A549 (cell line): ENCODE data around the gene C1R. TPM values are rescaled to one million over a fixed set of nuclear protein-coding genes. Genes with fewer than 3 reads are reported as not detected.

ENCODE experiments used
- ATAC-seq, 2 experiments: fragments of 200-7000 bp in 1 of 2; fragments of >200 bp in 1 of 2; cut with Nextera tagmentation in 1 of 2; cut with Tn5 transposase in 1 of 2; 3 replicates each; pipeline versions ENCODE4 v1.8.0 to v1.9.1; 2018 to 2020; ENCODE audit warnings: mild to moderate bottlenecking in 1 of 2, moderate library complexity in 1 of 2
- CTCF ChIA-PET: fragments of 300-600 bp; sonication (Branson Sonifier 250); formaldehyde crosslinking; extraction: SDS; loops from one replicate; lab custom pipeline; 2021; ENCODE audit warnings: antibody characterized with exemption, inconsistent platforms; lab: Yijun Ruan, JAX
- POLR2A ChIA-PET: fragments of 350-600 bp; formaldehyde crosslinking; extraction: SDS; loops from one replicate; lab custom pipeline; 2021; ENCODE audit warnings: antibody characterized with exemption, inconsistent platforms; lab: Yijun Ruan, JAX
- DNase-seq, 2 experiments: peaks; one replicate each; pipeline versions ENCODE4 v3.0.0 to v3.0.0-alpha.2; 2011 to 2016; ENCODE audit warnings: low read depth in 1 of 2, low spot score in 1 of 2
- FAIRE-seq: peaks from 2 replicates; lab custom pipeline; 2011; peaks lifted over from hg19 to GRCh38; lab: Jason Lieb, UNC
- H3K27ac ChIP-seq, 2 experiments: fragments of >200 bp; sonication (Bioruptor Twin); formaldehyde crosslinking; 3 replicates each; pipeline ENCODE4 v1.5.1; 2016 to 2017
- H3K4me1 ChIP-seq: fragments of >200 bp; sonication (Bioruptor Twin); formaldehyde crosslinking; 3 replicates; pipeline ENCODE4 v1.6.1; 2016
- H3K4me2 ChIP-seq: fragments of >200 bp; sonication (Bioruptor Twin); formaldehyde crosslinking; 3 replicates; pipeline ENCODE4 v1.6.1; 2016
- H3K4me3 ChIP-seq: fragments of >200 bp; sonication (Bioruptor Twin); formaldehyde crosslinking; 3 replicates; pipeline ENCODE4 v1.5.1; 2016
- H3K9me3 ChIP-seq: fragments of >200 bp; sonication (Bioruptor Twin); formaldehyde crosslinking; 3 replicates; pipeline ENCODE4 v1.6.1; 2016
- BHLHE40 ChIP-seq: IDR thresholded peaks from 2 replicates; pipeline ENCODE4 v1.6.1; 2012; ENCODE audit warnings: low read depth, low read length, inconsistent platforms
- CBX8 ChIP-seq: fragments of 200-600 bp; sonication (generic); IDR thresholded peaks from 2 replicates; pipeline ENCODE4 v1.6.1; 2016
- CHD2 ChIP-seq: fragments of 150-350 bp; IDR thresholded peaks from 2 replicates; pipeline ENCODE4 v1.6.1; 2014; ENCODE audit warnings: low read length; ENCODE audit not compliant: partially characterized antibody
- CHD4 ChIP-seq: fragments of 200-600 bp; sonication (generic); IDR thresholded peaks from 2 replicates; pipeline ENCODE4 v1.6.1; 2016; ENCODE audit warnings: antibody characterized with exemption, mild to moderate bottlenecking, borderline replicate concordance
- FOXS1 ChIP-seq: fragments of 250-450 bp; sonication (Bioruptor Pico); IDR thresholded peaks from 2 replicates; pipeline ENCODE4 v1.5.0; 2020; ENCODE audit warnings: mild to moderate bottlenecking, moderate library complexity
- HEYL ChIP-seq: fragments of 250-450 bp; sonication (Bioruptor Pico); IDR thresholded peaks from 2 replicates; pipeline ENCODE4 v1.8.0; 2021; ENCODE audit warnings: mild to moderate bottlenecking, moderate library complexity
- HOXA7 ChIP-seq: fragments of 250-450 bp; sonication (Bioruptor Pico); IDR thresholded peaks from 2 replicates; pipeline ENCODE4 v1.5.0; 2020; ENCODE audit warnings: mild to moderate bottlenecking, moderate library complexity
- HOXB5 ChIP-seq: fragments of 250-450 bp; sonication (Bioruptor Pico); IDR thresholded peaks from 2 replicates; pipeline ENCODE4 v1.5.0; 2020; ENCODE audit warnings: mild to moderate bottlenecking, moderate library complexity
- JUNB ChIP-seq: fragments of >200 bp; sonication (Bioruptor Twin); formaldehyde crosslinking; IDR thresholded peaks from 2 replicates; pipeline ENCODE4 v1.6.1; 2016
- KDM5A ChIP-seq: fragments of 200-600 bp; sonication (generic); IDR thresholded peaks from 2 replicates; pipeline ENCODE4 v1.6.1; 2016; ENCODE audit warnings: antibody characterized with exemption, mild to moderate bottlenecking
- MYC ChIP-seq: IDR thresholded peaks from 2 replicates; pipeline ENCODE4 v1.6.1; 2012; ENCODE audit warnings: mild to moderate bottlenecking, inconsistent platforms, low read length, improper control_type of control experiment, borderline replicate concordance
- NPAS2 ChIP-seq: fragments of 250-450 bp; sonication (Bioruptor Pico); IDR thresholded peaks from 2 replicates; pipeline ENCODE4 v1.8.0; 2022; ENCODE audit warnings: mild to moderate bottlenecking, moderate library complexity, borderline replicate concordance
- NR3C1 ChIP-seq: fragments of >200 bp; sonication (Bioruptor Twin); formaldehyde crosslinking; IDR thresholded peaks from 3 replicates; pipeline ENCODE4 v1.6.1; 2017
- PHF8 ChIP-seq: fragments of 200-600 bp; sonication (generic); IDR thresholded peaks from 2 replicates; pipeline ENCODE4 v1.6.1; 2016; ENCODE audit warnings: low read depth, mild to moderate bottlenecking, antibody characterized with exemption, moderate library complexity, borderline replicate concordance
- RAD21 ChIP-seq, 2 experiments: fragments of >200 bp in 1 of 2; sonication (Bioruptor Twin) in 1 of 2; formaldehyde crosslinking in 1 of 2; IDR thresholded peaks in 1 of 2; conservative IDR thresholded peaks in 1 of 2; 2 replicates in 1 of 2; 3 replicates in 1 of 2; pipeline ENCODE4 v1.6.1; 2012 to 2018; ENCODE audit warnings: inconsistent platforms in 1 of 2
- RARB ChIP-seq: fragments of 250-450 bp; sonication (Bioruptor Pico); IDR thresholded peaks from 2 replicates; pipeline ENCODE4 v1.8.0; 2021; ENCODE audit warnings: mild to moderate bottlenecking, moderate library complexity
- RCOR1 ChIP-seq: fragments of 150-350 bp; IDR thresholded peaks from 2 replicates; pipeline ENCODE4 v1.6.1; 2014; ENCODE audit warnings: antibody characterized with exemption, low read length, low read depth
- RFX5 ChIP-seq: fragments of 450-650 bp; IDR thresholded peaks from 2 replicates; pipeline ENCODE4 v1.7.1; 2014; ENCODE audit warnings: antibody characterized with exemption, mild to moderate bottlenecking, moderate library complexity
- RNF2 ChIP-seq: fragments of 200-600 bp; sonication (generic); IDR thresholded peaks from 2 replicates; pipeline ENCODE4 v1.6.1; 2016; ENCODE audit warnings: low read depth, mild to moderate bottlenecking, antibody characterized with exemption, moderate library complexity, borderline replicate concordance
- ZNF302 ChIP-seq: fragments of 250-450 bp; sonication (Bioruptor Pico); IDR thresholded peaks from 2 replicates; pipeline ENCODE4 v1.9.0; 2021; ENCODE audit warnings: inconsistent platforms, mild to moderate bottlenecking, moderate library complexity
- WGBS: methylation state at CpG from one replicate; pipeline ENCODE4 v1.1.6; 2017; ENCODE audit errors: missing lambda C conversion rate; 5-methylcytosine and 5-hydroxymethylcytosine counted together
- polyA plus RNA-seq, 4 experiments: library from polyadenylated mRNA; depleted of rRNA in 3 of 4; stranded (reverse); fragments of >200 nt; fragmentation: RNase III in 1 of 4; extraction: RNeasy Plus Mini Kit Qiagen cat#74134 plus additional on column Dnase treatment in 1 of 4; gene quantifications; 2 replicates in 3 of 4; 3 replicates in 1 of 4; pipeline ENCODE4 v1.2.3, GENCODE V29; 2011 to 2017
- TF ChIP-seq, protein P1 (sequence below): IDR thresholded peaks from 2 replicates; pipeline ENCODE4 v1.6.1; 2012
- TF ChIP-seq, protein P2 (sequence below): fragments of 250-450 bp; sonication (Bioruptor Pico); IDR thresholded peaks from 2 replicates; pipeline ENCODE4 v1.5.0; 2021; ENCODE audit warnings: mild to moderate bottlenecking, moderate library complexity, borderline replicate concordance
- TF ChIP-seq, protein P3 (sequence below): fragments of 200-600 bp; sonication (generic); IDR thresholded peaks from 2 replicates; pipeline ENCODE4 v1.6.1; 2016; ENCODE audit warnings: antibody characterized with exemption, mild to moderate bottlenecking, moderate library complexity
- TF ChIP-seq, protein P4 (sequence below): fragments of 450-650 bp; IDR thresholded peaks from 2 replicates; pipeline ENCODE4 v1.6.1; 2014; ENCODE audit warnings: antibody characterized with exemption
- TF ChIP-seq, protein P5 (sequence below): fragments of 250-450 bp; sonication (Bioruptor Pico); IDR thresholded peaks from 2 replicates; pipeline ENCODE4 v1.5.0; 2020; ENCODE audit warnings: low read depth, mild to moderate bottlenecking, moderate library complexity
- TF ChIP-seq, protein P6 (sequence below): IDR thresholded peaks from 2 replicates; pipeline ENCODE4 v1.6.1; 2012

The C1R gene
- polyA plus RNA-seq, 2 of the 4 experiments (the other 2 are of a cell fraction), result 31.4 to 36.0 TPM

DNA sequence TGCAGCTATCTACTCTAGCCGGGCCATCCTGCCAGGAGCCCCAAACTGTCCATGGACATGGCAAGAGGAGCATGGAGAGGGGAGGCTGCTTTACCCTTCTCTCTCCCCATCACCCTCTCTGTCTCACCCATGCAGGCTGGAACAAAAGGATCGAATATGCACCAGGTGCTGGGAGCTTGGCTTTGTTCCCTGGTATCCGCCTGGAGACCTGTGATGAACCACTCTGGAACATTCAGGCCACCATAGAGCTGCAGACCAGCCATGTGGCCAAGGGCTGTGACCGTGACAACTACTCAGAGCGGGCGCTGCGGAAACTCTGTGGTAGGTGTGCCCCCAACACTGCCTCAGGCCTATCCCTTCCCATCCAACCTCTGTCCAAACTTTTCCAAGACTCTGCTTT, 43.8 kb upstream of the C1R start:
- POLR2A ChIA-PET, result no interaction called here
- no peak for DNase-seq
- CTCF ChIA-PET, result interaction anchor here (1.0 to 2.1 kb wide), 4 partner anchors 9 to 171 kb away, joined by 3 to 12 read pairs (median 4); no protein-coding TSS in a partner anchor
- no peaks in the 10 kb centered on the region for H3K9me3 ChIP-seq
- TF ChIP-seq BHLHE40 (no peak), HOXA7 (no peak), CBX8 (no peak), HEYL (CRISPR knock-in tag) (no peak), RAD21 (conservative IDR thresholded peaks at IDR 0.05 in 1 of 2, IDR thresholded peaks at IDR 0.05 in 1 of 2) (no peak), JUNB (no peak), KDM5A (no peak), RARB (CRISPR knock-in tag) (no peak), RCOR1 (no peak), RFX5 (no peak), RNF2 (no peak), PHF8 (no peak), ZNF302 (CRISPR knock-in tag) (no peak), CHD2 (no peak), FOXS1 (no peak)
- TF ChIP-seq, protein P1, sequence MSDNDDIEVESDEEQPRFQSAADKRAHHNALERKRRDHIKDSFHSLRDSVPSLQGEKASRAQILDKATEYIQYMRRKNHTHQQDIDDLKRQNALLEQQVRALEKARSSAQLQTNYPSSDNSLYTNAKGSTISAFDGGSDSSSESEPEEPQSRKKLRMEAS, result no peak
- TF ChIP-seq, protein P2, sequence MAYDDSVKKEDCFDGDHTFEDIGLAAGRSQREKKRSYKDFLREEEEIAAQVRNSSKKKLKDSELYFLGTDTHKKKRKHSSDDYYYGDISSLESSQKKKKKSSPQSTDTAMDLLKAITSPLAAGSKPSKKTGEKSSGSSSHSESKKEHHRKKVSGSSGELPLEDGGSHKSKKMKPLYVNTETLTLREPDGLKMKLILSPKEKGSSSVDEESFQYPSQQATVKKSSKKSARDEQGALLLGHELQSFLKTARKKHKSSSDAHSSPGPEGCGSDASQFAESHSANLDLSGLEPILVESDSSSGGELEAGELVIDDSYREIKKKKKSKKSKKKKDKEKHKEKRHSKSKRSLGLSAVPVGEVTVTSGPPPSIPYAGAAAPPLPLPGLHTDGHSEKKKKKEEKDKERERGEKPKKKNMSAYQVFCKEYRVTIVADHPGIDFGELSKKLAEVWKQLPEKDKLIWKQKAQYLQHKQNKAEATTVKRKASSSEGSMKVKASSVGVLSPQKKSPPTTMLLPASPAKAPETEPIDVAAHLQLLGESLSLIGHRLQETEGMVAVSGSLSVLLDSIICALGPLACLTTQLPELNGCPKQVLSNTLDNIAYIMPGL, result no peak
- TF ChIP-seq, protein P3, sequence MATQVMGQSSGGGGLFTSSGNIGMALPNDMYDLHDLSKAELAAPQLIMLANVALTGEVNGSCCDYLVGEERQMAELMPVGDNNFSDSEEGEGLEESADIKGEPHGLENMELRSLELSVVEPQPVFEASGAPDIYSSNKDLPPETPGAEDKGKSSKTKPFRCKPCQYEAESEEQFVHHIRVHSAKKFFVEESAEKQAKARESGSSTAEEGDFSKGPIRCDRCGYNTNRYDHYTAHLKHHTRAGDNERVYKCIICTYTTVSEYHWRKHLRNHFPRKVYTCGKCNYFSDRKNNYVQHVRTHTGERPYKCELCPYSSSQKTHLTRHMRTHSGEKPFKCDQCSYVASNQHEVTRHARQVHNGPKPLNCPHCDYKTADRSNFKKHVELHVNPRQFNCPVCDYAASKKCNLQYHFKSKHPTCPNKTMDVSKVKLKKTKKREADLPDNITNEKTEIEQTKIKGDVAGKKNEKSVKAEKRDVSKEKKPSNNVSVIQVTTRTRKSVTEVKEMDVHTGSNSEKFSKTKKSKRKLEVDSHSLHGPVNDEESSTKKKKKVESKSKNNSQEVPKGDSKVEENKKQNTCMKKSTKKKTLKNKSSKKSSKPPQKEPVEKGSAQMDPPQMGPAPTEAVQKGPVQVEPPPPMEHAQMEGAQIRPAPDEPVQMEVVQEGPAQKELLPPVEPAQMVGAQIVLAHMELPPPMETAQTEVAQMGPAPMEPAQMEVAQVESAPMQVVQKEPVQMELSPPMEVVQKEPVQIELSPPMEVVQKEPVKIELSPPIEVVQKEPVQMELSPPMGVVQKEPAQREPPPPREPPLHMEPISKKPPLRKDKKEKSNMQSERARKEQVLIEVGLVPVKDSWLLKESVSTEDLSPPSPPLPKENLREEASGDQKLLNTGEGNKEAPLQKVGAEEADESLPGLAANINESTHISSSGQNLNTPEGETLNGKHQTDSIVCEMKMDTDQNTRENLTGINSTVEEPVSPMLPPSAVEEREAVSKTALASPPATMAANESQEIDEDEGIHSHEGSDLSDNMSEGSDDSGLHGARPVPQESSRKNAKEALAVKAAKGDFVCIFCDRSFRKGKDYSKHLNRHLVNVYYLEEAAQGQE, result no peak
- TF ChIP-seq, protein P4, sequence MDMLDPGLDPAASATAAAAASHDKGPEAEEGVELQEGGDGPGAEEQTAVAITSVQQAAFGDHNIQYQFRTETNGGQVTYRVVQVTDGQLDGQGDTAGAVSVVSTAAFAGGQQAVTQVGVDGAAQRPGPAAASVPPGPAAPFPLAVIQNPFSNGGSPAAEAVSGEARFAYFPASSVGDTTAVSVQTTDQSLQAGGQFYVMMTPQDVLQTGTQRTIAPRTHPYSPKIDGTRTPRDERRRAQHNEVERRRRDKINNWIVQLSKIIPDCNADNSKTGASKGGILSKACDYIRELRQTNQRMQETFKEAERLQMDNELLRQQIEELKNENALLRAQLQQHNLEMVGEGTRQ, result no peak
- TF ChIP-seq, all 56 proteins: peak for 0
- no peak overlapping the region for H3K4me3 ChIP-seq
- H3K4me1 ChIP-seq, result no peaks in the 10 kb centered on the region
- 94% methylated on average over 7 of the region's 7 CpGs for WGBS
- FAIRE-seq, result no peak
- no peak overlapping the region for H3K27ac ChIP-seq
- no peak overlapping the region for H3K4me2 ChIP-seq
- no peak for ATAC-seq

DNA sequence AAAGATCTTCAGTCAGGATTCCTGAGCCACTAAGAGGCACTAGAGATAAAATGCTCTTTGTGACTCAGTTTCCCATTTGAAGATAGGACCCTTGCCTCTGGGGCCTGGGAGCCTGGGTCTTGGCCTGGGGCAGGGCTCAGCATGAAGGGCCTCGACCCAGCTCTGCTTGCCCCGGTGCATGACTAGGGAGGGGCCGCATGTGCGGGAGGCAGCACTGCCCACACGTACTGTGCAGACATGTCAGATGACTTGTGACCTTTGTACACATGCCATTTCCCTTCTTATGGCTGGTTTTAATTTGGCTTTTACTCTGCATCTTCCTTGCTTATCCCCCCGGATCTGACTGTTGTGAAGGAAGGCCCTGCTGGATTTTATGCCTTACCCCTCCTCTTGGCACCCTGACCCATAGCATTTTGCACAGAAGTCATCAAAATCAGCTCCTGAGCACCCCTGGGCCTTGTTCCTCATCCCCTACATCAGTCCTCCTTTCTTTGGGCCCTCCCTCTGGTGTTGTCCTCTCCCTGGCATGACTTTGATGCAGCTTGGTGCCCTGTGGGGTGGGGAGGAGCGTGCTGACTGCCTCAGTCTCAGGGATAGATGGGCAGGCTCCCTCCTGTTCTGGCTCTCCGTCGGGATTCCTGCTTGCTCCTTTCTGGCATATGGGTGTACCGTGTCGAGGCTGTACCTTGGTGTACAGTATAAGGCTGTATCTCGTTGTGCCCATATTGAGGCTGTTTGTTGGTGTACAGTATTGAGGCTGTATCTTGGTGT, 42.3 kb upstream of the C1R start:
- no peak overlapping the region for H3K4me3 ChIP-seq
- ChIA-PET CTCF (interaction anchor here (1.4 to 2.1 kb wide), 2 partner anchors 10 to 21 kb away, joined by 5 to 12 read pairs; no protein-coding TSS in a partner anchor), POLR2A (no interaction called here)
- WGBS, result 89% methylated on average over 12 of the region's 12 CpGs
- FAIRE-seq (no peak), DNase-seq (no peak), ATAC-seq (no peak)
- no peak overlapping the region for H3K27ac ChIP-seq
- no peaks in the 10 kb centered on the region for H3K9me3 ChIP-seq
- no peak overlapping the region for H3K4me2 ChIP-seq
- no peaks in the 10 kb centered on the region for H3K4me1 ChIP-seq
- TF ChIP-seq MYC, result no peak
- TF ChIP-seq, protein P5, sequence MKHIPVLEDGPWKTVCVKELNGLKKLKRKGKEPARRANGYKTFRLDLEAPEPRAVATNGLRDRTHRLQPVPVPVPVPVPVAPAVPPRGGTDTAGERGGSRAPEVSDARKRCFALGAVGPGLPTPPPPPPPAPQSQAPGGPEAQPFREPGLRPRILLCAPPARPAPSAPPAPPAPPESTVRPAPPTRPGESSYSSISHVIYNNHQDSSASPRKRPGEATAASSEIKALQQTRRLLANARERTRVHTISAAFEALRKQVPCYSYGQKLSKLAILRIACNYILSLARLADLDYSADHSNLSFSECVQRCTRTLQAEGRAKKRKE (CRISPR knock-in tag), result no peak
- TF ChIP-seq, protein P1, result no peak
- TF ChIP-seq, protein P4, result no peak
- no peak for TF ChIP-seq HOXB5 (CRISPR knock-in tag)
- TF ChIP-seq, protein P6, sequence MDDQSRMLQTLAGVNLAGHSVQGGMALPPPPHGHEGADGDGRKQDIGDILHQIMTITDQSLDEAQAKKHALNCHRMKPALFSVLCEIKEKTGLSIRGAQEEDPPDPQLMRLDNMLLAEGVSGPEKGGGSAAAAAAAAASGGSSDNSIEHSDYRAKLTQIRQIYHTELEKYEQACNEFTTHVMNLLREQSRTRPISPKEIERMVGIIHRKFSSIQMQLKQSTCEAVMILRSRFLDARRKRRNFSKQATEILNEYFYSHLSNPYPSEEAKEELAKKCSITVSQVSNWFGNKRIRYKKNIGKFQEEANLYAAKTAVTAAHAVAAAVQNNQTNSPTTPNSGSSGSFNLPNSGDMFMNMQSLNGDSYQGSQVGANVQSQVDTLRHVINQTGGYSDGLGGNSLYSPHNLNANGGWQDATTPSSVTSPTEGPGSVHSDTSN, result no peak
- no peak for TF ChIP-seq HOXA7
- no peak for TF ChIP-seq NR3C1
- no peak for TF ChIP-seq NPAS2 (CRISPR knock-in tag)
- no peak for TF ChIP-seq CHD4
